Measurements from ENCODE around the gene FOXC1.
A peak's percentile ranks its signal among the peaks of the same experiment; 100 is the strongest.

Gene FOXC1

GRCh38 chr6:1602049-1602713 is 7.5 kb upstream of the FOXC1 start:
- no peaks in the 10 kb centered on the region for H3K9me3 ChIP-seq (ENCODE audit: control insufficient read depth, low read depth, low read length)
- H3K4me3 ChIP-seq (ENCODE audit: low read length): no peak overlapping the region
- H3K4me1 ChIP-seq (ENCODE audit: control insufficient read depth, low read depth, low read length): peaks cover 23% of the 10 kb centered on the region
- H3K36me3 ChIP-seq (ENCODE audit: control insufficient read depth, low read depth, low read length): no peaks in the 10 kb centered on the region
- peaks cover 54% of the 10 kb centered on the region for H3K27me3 ChIP-seq (ENCODE audit: control insufficient read depth, insufficient read depth, low read length)
- no peak overlapping the region for H3K27ac ChIP-seq (ENCODE audit: low read length)
- H3K9ac ChIP-seq (ENCODE audit: low read length): no peak overlapping the region

GRCh38 chr6:1603708-1604107 is 6.0 kb upstream of the FOXC1 start:
- H3K4me3 ChIP-seq (ENCODE audit: low read length): peak overlapping the region; percentile 44
- H3K27me3 ChIP-seq (ENCODE audit: control insufficient read depth, insufficient read depth, low read length): peaks cover 64% of the 10 kb centered on the region

GRCh38 chr6:1604158-1605003 is 5.3 kb upstream of the FOXC1 start:
- Histone ChIP-seq H3K4me1 (ENCODE audit: control insufficient read depth, low read depth, low read length) (peaks cover 34% of the 10 kb centered on the region), H3K9ac (ENCODE audit: low read length) (no peak overlapping the region), H3K27ac (ENCODE audit: low read length) (no peak overlapping the region), H3K36me3 (ENCODE audit: control insufficient read depth, low read depth, low read length) (no peaks in the 10 kb centered on the region), H3K4me3 (ENCODE audit: low read length) (peak overlapping the region; percentile 44), H3K27me3 (ENCODE audit: control insufficient read depth, insufficient read depth, low read length) (peaks cover 71% of the 10 kb centered on the region), H3K9me3 (ENCODE audit: control insufficient read depth, low read depth, low read length) (no peaks in the 10 kb centered on the region)

More at GRCh38 chr6:1603708-1604107, 6.0 kb upstream of the FOXC1 start:
- no peaks in the 10 kb centered on the region for H3K36me3 ChIP-seq (ENCODE audit: control insufficient read depth, low read depth, low read length)
- no peak overlapping the region for H3K9ac ChIP-seq (ENCODE audit: low read length)
- no peaks in the 10 kb centered on the region for H3K9me3 ChIP-seq (ENCODE audit: control insufficient read depth, low read depth, low read length)
- H3K27ac ChIP-seq (ENCODE audit: low read length): no peak overlapping the region
- H3K4me1 ChIP-seq (ENCODE audit: control insufficient read depth, low read depth, low read length): peaks cover 34% of the 10 kb centered on the region

DNA sequence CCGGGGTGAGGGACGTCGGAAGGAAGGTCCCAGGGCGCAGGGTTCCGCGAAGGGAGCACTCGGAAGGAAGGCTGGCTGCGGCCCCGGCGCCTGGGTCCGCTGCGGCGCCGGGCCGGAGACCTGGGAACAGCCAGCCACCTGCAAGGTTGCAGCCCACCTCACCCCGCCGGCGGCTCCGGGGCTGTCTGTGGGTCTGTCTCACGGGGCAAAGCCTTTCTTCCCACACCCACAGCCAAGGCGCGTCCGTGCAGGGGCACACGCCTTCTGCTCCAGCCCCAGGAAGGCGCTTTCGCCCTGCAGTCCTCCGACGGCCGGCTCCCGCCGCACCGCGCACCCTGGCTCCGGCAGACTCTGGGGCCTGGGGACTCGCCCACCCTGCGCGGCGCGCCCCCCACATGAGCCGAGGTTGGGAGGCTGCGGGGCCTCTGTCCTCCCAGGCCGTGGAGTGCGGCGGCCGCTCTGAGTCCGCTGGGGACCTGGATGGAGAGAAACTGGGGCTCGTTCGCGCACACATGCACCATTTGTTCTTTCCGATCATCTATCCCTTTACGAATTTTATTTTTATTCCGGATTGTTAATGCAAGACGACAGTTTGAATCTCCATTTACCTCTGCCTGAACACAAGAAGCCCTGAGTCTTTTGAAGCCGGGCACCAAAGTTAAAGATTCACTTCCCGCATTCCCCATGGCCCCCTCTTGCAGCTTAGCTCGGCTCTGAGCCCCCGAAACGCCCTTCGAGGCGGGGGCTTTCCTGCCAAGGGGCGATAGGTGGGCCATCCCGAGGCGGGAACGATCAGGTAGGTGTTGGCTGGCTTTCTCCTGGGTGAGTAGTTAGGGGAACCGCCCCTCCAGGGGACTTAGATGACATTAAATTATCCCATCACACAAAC is 4.5 kb upstream of the FOXC1 start:
- Histone ChIP-seq H3K4me1 (ENCODE audit: control insufficient read depth, low read depth, low read length) (peaks cover 34% of the 10 kb centered on the region), H3K27ac (ENCODE audit: low read length) (no peak overlapping the region), H3K27me3 (ENCODE audit: control insufficient read depth, insufficient read depth, low read length) (peaks cover 77% of the 10 kb centered on the region), H3K4me3 (ENCODE audit: low read length) (peak overlapping the region; percentile 44), H3K9me3 (ENCODE audit: control insufficient read depth, low read depth, low read length) (no peaks in the 10 kb centered on the region), H3K9ac (ENCODE audit: low read length) (no peak overlapping the region), H3K36me3 (ENCODE audit: control insufficient read depth, low read depth, low read length) (no peaks in the 10 kb centered on the region)

DNA sequence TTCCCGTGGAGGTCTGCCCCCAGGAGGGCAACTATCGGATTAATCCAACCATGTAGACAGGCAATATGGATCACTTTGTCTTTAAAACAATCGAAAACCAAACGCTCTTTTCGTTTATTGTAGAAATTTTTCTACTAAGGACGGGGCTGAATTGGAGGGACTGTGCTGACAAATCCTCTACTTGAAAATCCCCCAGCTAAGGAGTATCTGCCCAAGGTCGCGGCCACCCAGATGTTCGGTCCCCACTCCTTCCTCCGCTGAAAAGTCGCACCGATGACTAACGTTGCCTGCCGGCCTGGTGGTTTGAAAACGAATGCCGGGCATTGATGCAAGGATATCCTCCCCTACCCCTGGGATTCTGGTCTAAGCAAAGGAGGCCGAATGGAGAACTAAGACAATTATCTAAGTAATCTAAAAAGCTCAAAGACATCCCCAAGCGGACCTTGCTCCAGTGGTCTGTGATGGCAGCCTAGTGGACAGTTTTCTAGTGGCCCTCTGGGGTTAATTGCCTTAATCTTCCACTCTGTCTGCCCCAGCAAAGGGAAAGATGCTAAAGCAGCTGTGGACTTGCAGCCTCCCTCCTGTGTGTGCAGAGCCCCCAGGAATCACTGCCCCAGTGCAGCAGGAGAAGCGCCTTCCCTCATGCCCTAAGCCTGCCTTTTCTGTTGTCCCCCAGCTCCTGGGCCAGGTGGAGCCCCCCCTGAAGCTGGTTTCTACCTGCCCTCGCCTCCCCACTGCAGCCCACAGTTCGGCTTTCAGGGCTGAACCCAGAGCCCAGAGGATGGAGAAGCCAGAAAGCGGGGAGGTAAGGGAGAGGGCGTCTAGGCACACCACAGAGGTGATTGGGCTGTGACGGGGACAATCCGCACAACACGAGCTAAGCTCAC is 3.6 kb upstream of the FOXC1 start:
- Histone ChIP-seq H3K9ac (ENCODE audit: low read length) (no peak overlapping the region), H3K4me1 (ENCODE audit: control insufficient read depth, low read depth, low read length) (peaks cover 34% of the 10 kb centered on the region), H3K4me3 (ENCODE audit: low read length) (peak overlapping the region; percentile 51)

GRCh38 chr6:1606780-1607515 is 2.8 kb upstream of the FOXC1 start:
- H3K4me3 ChIP-seq (ENCODE audit: low read length): peak overlapping the region; percentile 51

More for the DNA sequence above, 3.6 kb upstream of the FOXC1 start:
- H3K27me3 ChIP-seq (ENCODE audit: control insufficient read depth, insufficient read depth, low read length): peaks cover 86% of the 10 kb centered on the region
- no peak overlapping the region for H3K27ac ChIP-seq (ENCODE audit: low read length)
- no peaks in the 10 kb centered on the region for H3K9me3 ChIP-seq (ENCODE audit: control insufficient read depth, low read depth, low read length)
- H3K36me3 ChIP-seq (ENCODE audit: control insufficient read depth, low read depth, low read length): no peaks in the 10 kb centered on the region

GRCh38 chr6:1607516-1608221 is 2.0 kb upstream of the FOXC1 start:
- H3K9ac ChIP-seq (ENCODE audit: low read length): no peak overlapping the region
- peak overlapping the region; percentile 51 for H3K4me3 ChIP-seq (ENCODE audit: low read length)
- no peak overlapping the region for H3K27ac ChIP-seq (ENCODE audit: low read length)
- peaks cover 34% of the 10 kb centered on the region for H3K4me1 ChIP-seq (ENCODE audit: control insufficient read depth, low read depth, low read length)
- H3K9me3 ChIP-seq (ENCODE audit: control insufficient read depth, low read depth, low read length): no peaks in the 10 kb centered on the region
- H3K27me3 ChIP-seq (ENCODE audit: control insufficient read depth, insufficient read depth, low read length): peaks cover 97% of the 10 kb centered on the region
- no peaks in the 10 kb centered on the region for H3K36me3 ChIP-seq (ENCODE audit: control insufficient read depth, low read depth, low read length)

More at GRCh38 chr6:1606780-1607515, 2.8 kb upstream of the FOXC1 start:
- H3K36me3 ChIP-seq (ENCODE audit: control insufficient read depth, low read depth, low read length): no peaks in the 10 kb centered on the region
- no peak overlapping the region for H3K27ac ChIP-seq (ENCODE audit: low read length)
- peaks cover 94% of the 10 kb centered on the region for H3K27me3 ChIP-seq (ENCODE audit: control insufficient read depth, insufficient read depth, low read length)
- H3K9me3 ChIP-seq (ENCODE audit: control insufficient read depth, low read depth, low read length): no peaks in the 10 kb centered on the region
- peaks cover 34% of the 10 kb centered on the region for H3K4me1 ChIP-seq (ENCODE audit: control insufficient read depth, low read depth, low read length)
- H3K9ac ChIP-seq (ENCODE audit: low read length): no peak overlapping the region

GRCh38 chr6:1608222-1609040 is 1.3 kb upstream of the FOXC1 start:
- no peak overlapping the region for H3K27ac ChIP-seq (ENCODE audit: low read length)
- peaks cover 34% of the 10 kb centered on the region for H3K4me1 ChIP-seq (ENCODE audit: control insufficient read depth, low read depth, low read length)
- H3K4me3 ChIP-seq (ENCODE audit: low read length): peak overlapping the region; percentile 51
- H3K27me3 ChIP-seq (ENCODE audit: control insufficient read depth, insufficient read depth, low read length): peaks cover 97% of the 10 kb centered on the region
- no peak overlapping the region for H3K9ac ChIP-seq (ENCODE audit: low read length)
- peaks cover 2% of the 10 kb centered on the region for H3K9me3 ChIP-seq (ENCODE audit: control insufficient read depth, low read depth, low read length)
- H3K36me3 ChIP-seq (ENCODE audit: control insufficient read depth, low read depth, low read length): no peaks in the 10 kb centered on the region

DNA sequence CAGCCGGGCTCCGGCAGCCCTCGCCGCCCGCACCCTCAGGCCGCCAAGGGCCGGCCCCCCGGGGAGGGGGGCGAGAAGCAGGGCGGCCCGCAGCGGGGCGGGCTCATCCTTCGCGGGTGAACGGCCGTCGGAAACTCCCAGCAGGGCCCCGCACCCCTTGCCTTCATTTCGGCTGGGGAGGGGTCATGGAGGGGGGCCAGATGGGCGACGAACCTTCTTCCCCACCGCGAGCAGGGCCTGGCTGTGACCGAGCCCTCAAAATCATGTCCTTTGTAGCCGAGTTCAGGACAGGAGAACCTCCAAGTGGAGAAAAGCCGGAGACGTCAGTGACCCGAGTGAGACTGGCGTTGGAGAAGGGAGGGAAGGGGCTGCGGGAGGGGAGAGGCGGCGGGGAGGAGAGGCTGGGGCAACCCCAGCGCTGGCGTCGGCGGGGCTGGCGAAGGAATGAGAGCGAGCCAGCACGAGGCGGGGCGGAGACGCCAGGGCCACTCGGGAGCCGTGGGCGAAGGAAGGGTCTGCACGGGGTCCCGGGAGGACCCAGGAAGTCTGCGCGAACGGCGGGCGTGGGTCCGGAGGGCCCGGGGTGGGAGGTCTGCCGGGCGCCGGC is 571 bp upstream of the FOXC1 start:
- H3K36me3 ChIP-seq (ENCODE audit: control insufficient read depth, low read depth, low read length): no peaks in the 10 kb centered on the region
- peak overlapping the region; percentile 42 for H3K4me3 ChIP-seq (ENCODE audit: low read length)
- peaks cover 2% of the 10 kb centered on the region for H3K9me3 ChIP-seq (ENCODE audit: control insufficient read depth, low read depth, low read length)
- H3K9ac ChIP-seq (ENCODE audit: low read length): no peak overlapping the region
- H3K27ac ChIP-seq (ENCODE audit: low read length): no peak overlapping the region
- H3K27me3 ChIP-seq (ENCODE audit: control insufficient read depth, insufficient read depth, low read length): peaks cover 97% of the 10 kb centered on the region
- peaks cover 35% of the 10 kb centered on the region for H3K4me1 ChIP-seq (ENCODE audit: control insufficient read depth, low read depth, low read length)
